ENCODE data around the gene MORF4L1. TPM values are rescaled to one million over a fixed set of nuclear protein-coding genes. Genes with fewer than 3 reads are reported as not detected.

The MORF4L1 gene
- total RNA-seq, 6 experiments from 2014 or later = 346 to 512 (median 410) TPM

GRCh38 chr15:78947506-78947905 is 74.8 kb downstream of the MORF4L1 start:
- peaks cover 18% of the 10 kb centered on the region for H3K4me1 Mint-ChIP-seq (ENCODE audit: low read depth)
- H3K27ac Mint-ChIP-seq = no peak overlapping the region
- H3K4me3 Mint-ChIP-seq = no peak overlapping the region
- no peak for TF ChIP-seq CTCF (IDR thresholded peaks at IDR 0.05)
- no peaks in the 10 kb centered on the region for H3K36me3 Mint-ChIP-seq (ENCODE audit: low read depth)
- DNase-seq = no peak
- H3K9me3 Mint-ChIP-seq = no peaks in the 10 kb centered on the region
- H3K27me3 Mint-ChIP-seq (ENCODE audit: insufficient read depth) = peaks cover 38% of the 10 kb centered on the region

Other genes with a start within 250 kb of the MORF4L1 start
- not detected for gene CHRNB4, start 231.7 kb upstream of the MORF4L1 start, total RNA-seq (2021; fragmentation: NEBNext Ultra II Directional; extraction: Animal tissue kit (Norgen Biotek cat#: 25700))
- gene ADAMTS7, start 61.4 kb upstream of the MORF4L1 start, total RNA-seq (2021; fragmentation: NEBNext Ultra II Directional; extraction: Animal tissue kit (Norgen Biotek cat#: 25700)) = under 1 TPM; 0.39 to 0.66 (median 0.59) TPM
- gene CTSH, start 72.2 kb downstream of the MORF4L1 start, total RNA-seq (2021; fragmentation: NEBNext Ultra II Directional; extraction: Animal tissue kit (Norgen Biotek cat#: 25700)) = under 1 TPM in 5 of 6 experiments, not detected in 1; 0.20 to 0.53 (median 0.38) TPM
- gene RASGRF1, start 217.9 kb downstream of the MORF4L1 start, total RNA-seq (2021; fragmentation: NEBNext Ultra II Directional; extraction: Animal tissue kit (Norgen Biotek cat#: 25700)) = under 1 TPM; 0.09 to 0.31 (median 0.18) TPM